ENCODE measurements around the gene RTN1.
"Not testable (repeated sequence)": the region's sequence is repeated elsewhere in the genome, so short reads cannot be mapped to it uniquely, and the experiment has no call there.

RTN1 gene

GRCh38 chr14:59699442-59699841, 171.1 kb downstream of the RTN1 start:
- DNase-seq: no peak

DNA sequence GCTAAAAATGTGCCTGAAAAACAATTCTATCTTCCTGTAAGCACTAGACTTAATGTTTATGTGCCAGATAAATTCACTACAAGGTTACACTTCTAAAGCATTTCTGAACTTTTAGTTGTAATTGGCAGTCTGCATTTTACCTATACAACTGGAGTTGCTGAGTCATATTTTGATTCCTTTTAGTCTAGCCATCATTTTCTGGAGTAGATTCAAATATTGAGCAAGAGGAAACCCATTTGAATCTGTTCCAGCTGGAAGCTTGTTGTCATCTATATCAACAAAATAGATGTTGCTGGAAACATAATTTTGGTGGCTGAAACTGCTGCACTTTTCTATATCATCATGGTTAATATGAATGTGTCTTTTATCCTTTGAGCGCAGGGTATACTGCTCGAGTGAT, 171.8 kb downstream of the RTN1 start:
- no peak for DNase-seq

- DNase-seq: no peak
These were observed 175.4 kb downstream of the RTN1 start for GRCh38 chr14:59695198-59695597.

GRCh38 chr14:59691266-59691665, 179.3 kb downstream of the RTN1 start:
- no peak for DNase-seq

GRCh38 chr14:59690426-59690825, 180.2 kb downstream of the RTN1 start:
- no peak for DNase-seq

DNA sequence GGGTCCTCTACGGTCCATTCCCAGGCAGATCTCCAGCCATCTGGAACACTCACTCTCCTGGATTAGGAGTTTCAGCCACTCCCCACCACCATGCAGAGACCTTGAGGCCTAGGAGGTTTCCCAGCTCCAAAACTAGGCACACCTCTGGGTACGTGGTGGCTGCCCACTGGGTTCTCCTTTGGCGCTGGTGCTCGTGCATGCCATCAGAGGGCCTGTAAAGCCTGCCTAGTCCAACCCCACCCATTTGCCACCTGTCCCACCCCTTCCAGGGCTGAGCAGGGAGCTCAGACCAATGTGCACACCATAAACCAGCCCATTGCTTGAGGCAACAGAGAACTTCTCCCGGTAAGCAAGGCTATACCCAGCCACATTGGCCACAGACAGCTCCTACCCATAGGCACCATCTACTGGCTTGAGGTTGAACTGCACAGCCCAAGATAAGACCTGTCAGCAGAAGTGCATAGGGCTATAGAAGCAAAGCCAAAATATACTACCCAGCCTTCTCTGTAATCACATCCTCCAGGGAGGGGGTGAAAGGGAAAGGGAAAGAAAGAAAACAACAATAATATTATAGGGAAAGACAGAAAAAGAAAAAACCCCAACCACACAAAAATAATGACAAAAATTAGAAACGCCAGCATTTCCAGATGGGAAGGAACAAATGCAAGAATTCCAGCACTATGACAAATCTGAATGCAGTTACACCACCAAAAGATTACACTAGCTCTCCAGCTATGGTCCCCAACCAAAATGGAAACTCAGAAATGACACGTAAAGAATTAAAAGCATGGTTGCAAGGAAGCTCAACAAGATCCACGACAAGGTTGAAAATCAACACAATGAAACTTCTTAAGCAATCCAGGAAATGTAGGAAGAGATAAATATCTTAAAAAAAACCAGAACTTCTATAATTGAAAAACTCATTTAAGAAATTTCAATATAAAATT, 182.1 kb downstream of the RTN1 start:
- peak in 1 of 3 experiments; percentile 17 for DNase-seq

DNA sequence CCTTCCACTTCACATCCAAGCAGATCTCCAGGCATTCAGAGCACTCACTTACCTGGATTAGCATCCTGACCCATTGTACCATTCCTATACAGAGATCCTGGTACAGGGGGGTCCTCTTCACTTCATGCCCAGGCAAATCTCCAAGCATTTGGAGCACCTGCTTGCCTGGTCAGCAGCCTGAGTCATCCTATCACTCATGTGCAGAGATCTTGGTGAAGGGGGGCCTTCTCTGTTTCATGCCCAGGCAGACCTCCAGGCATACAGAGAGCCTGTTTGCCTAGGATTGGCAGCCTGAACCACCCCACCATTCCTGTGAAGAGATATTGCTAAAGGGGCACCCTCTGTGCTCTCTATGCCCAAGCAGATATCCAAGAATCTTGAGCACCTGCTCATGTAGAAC, 182.9 kb downstream of the RTN1 start:
- DNase-seq: no peak

DNA sequence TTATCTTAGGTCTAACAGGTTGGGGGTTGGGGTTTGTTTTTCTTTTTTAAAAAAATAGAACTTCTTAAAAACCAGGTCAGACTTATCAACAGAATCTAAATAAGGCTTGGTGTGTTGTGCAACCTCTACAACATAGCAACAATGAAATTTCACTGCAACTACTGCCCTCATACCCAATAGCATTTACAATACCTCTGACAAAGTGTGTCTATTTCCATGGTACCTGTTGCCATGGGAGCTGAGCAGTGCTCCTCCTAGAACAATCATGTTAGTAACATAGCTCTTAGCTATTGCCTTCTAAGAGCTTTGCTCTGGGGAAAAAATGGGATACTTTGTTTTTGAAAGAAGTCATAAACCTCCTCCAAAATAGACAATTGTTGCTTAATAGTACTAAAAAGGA, 190.7 kb downstream of the RTN1 start:
- peak in 1 of 3 experiments; percentile 55 for DNase-seq

DNA sequence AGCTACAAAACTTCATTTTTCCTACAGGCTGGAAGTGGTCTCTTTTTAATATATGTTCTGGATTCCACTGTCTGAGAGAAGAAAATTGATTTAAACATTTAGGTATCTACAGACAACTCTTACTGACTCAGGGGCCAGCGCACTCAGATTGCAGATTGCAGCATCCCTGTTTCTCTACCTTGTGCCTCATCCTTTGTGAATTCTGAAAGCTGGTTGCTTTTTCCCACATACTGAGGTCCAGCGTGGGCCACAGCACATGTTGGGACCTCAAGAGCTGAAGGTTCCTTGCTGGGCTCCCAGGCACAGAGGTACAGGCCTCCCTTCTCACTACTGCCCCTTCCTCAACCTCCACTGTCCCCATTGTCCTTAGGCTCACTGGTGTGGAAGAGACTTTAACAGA, 192.2 kb downstream of the RTN1 start:
- no peak for DNase-seq

DNA sequence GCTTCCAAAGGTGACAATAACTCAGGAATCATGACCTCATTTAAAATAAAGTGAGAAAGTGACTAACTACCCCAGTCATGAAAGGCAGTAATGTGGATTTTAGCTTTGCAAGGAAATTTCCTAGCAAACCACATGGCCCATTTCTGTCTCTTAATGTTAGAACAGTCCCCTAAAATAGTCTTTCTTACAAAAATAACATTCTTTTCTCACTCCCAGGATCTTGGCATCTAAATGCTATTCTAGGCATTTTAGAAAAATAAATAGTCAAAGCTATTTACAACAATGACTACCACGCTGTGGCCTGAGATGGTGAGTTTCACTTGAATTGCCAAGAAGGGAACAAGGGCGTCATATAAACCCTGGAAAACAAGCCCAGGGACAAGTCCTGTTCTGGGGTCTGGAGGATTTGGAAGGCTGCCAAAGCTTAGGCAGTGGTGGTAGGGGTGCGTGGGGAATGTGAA, 192.8 kb downstream of the RTN1 start:
- DNase-seq: no peak

DNA sequence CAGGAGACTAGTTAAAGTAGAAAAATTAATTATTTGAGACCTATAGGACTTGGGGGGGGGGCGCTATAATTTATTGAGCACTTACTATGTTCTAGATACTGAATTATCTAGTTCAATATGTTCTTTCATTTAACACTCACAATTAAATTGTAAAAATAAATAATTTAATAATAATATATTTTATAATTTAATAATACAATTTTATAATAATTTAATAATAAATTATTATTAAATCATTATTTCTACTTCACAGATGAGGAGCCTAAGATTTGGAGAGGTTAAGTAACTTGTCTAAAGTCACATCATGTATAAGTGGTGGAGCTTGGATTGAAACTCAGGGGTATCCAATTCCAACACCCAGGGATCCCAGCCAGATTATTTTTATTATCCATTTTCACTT, 195.2 kb downstream of the RTN1 start:
- no peak for DNase-seq

DNA sequence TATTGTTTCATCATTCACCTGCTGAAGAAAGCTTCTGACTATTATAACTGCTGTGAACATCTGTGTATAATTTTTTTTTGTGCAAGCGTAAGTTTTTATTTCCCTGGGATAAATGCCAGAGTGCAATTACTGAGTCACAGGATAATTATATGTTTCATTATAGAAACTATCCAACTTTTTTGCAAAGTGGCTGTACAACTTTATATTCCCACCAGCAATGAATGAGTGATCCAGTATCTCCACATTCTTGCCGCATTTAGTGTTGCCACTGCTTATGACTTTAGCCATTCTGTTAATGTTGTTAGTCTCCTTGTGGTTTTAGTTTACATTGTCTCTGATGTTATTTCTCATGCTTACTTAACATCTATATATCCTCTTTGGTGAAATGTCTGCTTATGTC, 205.8 kb downstream of the RTN1 start:
- DNase-seq: no peak

GRCh38 chr14:59657769-59658168, 212.8 kb downstream of the RTN1 start:
- DNase-seq: no peak

GRCh38 chr14:59656473-59656872, 214.1 kb downstream of the RTN1 start:
- no peak for DNase-seq

DNA sequence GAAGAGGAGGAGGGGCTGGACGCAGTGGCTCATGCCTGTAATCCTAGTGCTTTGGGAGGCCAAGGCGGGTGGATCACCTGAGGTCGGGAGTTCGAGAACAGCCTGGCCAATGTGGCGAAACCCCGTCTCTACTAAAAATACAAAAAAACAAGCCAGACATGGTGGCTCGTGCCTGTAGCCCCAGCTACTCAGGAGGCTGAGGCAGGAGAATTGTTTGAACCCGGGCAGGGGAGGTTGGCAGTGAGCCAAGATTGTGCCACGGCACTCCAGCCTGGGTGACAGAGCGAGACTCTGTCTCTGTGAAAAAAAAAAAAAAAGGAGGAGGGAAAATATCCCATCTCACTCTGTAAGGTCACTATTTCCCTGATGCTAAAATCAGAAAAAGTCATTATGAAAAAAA, 216.4 kb downstream of the RTN1 start:
- not testable (repeated sequence) for DNase-seq

GRCh38 chr14:59646832-59647231, 223.7 kb downstream of the RTN1 start:
- DNase-seq: not testable (repeated sequence)

GRCh38 chr14:59638885-59639284, 231.7 kb downstream of the RTN1 start:
- DNase-seq: no peak

GRCh38 chr14:59634617-59635016, 236.0 kb downstream of the RTN1 start:
- DNase-seq: no peak

- no peak for DNase-seq
These were observed 237.1 kb downstream of the RTN1 start for GRCh38 chr14:59633486-59633885.

DNA sequence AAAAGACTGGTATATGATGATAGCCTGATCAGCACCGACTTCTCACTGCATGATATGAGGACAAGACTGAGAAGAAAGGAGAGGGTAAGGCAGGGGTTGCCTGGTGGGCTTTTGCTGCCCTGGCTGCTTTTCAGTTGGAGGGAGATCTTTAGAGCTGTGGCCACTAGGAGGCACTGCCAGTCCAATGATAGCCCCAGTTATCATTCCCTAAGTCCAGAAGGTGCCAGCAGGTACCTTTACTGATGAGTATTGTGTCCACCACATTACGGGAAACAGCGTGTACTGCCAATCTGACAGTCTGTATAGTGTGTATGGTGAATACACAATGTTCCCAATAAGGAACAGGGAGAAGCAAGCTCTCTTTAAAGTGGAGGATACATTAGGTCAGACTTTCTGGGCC, 238.2 kb downstream of the RTN1 start:
- peak in 1 of 3 experiments; percentile 73 for DNase-seq

DNA sequence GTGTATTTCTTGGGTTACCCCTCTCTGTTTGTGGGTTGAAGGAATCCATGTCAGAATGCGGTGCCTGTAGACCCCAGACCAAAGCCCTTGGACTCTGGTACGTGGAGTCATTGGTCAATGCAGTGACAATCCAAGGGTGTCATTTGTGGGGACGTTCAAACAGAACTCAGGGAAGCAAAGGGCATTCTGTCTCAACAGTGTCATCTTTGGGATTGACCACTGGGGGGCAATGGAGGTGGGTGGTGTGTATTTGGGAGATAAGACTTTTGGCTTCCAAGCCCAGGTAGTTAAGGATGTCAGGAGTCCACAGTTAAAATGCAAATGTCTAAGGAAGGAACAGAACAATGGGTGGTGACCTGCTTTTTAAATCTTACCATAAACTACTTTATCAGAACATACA, 239.3 kb downstream of the RTN1 start:
- peak in 1 of 3 experiments; percentile 25 for DNase-seq

DNA sequence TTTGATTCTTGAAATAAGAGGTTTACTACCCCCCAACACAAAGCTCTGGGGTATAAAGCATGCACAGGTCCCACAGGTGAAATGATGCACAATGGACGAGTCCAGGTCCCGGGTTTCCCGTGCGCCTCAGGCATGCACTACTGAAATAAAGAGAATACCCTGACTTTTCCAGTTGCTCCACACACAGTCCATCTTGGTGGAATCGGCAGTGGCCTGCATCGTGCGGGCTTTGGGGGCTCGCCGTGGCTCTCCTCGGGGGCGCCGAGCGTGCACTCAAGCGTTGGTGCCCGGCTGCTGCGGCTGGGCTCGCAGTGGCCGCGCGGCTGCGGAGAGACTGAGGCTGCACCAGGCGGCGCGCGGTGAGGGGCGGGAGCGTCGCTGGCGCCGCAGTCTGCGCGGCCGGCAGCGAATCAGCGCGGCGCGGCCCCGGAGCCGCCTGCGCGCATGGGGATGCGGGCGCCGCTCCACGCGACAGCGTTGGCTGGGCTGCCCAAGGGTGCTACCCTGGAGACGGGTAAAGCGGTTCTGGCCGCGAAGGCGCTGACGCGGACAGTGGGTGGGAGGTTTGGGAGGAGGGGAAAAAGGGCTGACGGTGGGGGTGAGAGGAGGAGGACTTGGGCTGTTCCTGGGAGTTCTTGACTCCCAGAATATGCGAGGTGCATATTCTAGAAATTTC, 240.2 kb downstream of the RTN1 start:
- DNase-seq: peak in 1 of 3 experiments; percentile 75

DNA sequence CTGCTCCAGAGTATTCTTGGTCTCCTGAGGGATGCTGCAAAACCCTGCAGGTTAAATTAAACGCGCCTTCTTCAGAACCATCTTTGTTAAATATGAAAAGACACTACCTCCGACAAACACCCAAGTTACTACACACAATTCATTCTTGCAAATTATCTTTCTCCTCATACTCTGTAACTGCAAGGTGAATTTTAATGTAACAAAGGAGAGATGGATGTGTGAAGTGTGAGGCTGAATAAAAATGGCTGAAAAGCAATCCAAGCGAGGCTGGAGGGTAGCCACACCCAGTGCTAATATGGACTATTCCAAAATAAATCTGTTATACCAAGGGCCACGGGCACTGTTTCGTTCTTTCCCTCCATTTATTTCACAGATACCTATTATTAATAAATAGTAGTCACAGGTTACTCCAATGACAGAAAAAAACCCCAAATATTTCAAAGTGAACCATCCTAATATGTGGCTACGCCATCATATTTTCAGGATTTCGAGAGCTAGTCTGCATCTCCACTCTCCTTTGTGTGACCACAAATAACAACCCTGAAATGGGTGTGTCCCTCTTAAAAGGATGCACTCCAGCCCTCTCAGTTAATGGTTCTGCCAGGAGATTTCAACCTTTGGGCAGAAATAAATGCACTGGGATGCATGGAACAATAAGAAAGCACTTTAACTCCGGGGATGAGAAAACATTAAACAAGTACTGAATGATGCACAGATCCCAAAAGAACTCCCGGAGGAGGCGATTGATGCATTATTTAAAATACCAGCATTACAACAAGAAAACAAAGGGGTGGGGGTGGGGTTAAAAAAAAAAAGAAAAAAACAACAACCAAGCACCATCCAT, 240.9 kb downstream of the RTN1 start:
- DNase-seq: peak in 1 of 3 experiments; percentile 95

Data from NCI-H1417 (cell line).